Endodermal cell (in vitro differentiated cells): ENCODE results near the gene NKX6-2. TPM values are rescaled to one million over a fixed set of nuclear protein-coding genes. Genes with fewer than 3 reads are reported as not detected.
"Not testable (repeated sequence)": the region's sequence is repeated elsewhere in the genome, so short reads cannot be mapped to it uniquely, and the experiment has no call there.

Experiments used
- DNase-seq: peaks from one replicate; pipeline ENCODE4 v3.0.0-alpha.2; 2017
- H3K27ac ChIP-seq: 2 replicates; pipeline ENCODE4 v1.5.1; 2013; ENCODE audit warnings: mild to moderate bottlenecking, low read depth, low read length, moderate library complexity
- H3K27me3 ChIP-seq: 2 replicates; pipeline ENCODE4 v1.6.1; 2013; ENCODE audit warnings: mild to moderate bottlenecking, low read length, moderate library complexity; ENCODE audit not compliant: insufficient read depth, control insufficient read depth, poor library complexity, severe bottlenecking
- H3K36me3 ChIP-seq: 2 replicates; pipeline ENCODE4 v1.7.0; 2013; ENCODE audit warnings: mild to moderate bottlenecking, low read length, moderate library complexity; ENCODE audit not compliant: control insufficient read depth, insufficient read depth
- H3K4me1 ChIP-seq: one replicate; pipeline ENCODE4 v1.7.0; 2013; ENCODE audit warnings: low read length; ENCODE audit not compliant: control insufficient read depth, insufficient read depth
- H3K4me3 ChIP-seq: 2 replicates; pipeline ENCODE4 v1.5.1; 2013; ENCODE audit warnings: mild to moderate bottlenecking, low read length, moderate library complexity
- H3K9ac ChIP-seq: 2 replicates; pipeline ENCODE4 v1.6.1; 2013; ENCODE audit warnings: mild to moderate bottlenecking, low read length, moderate library complexity; ENCODE audit not compliant: poor library complexity, severe bottlenecking; ENCODE audit errors: extremely low read depth
- H3K9me3 ChIP-seq: 2 replicates; pipeline ENCODE4 v1.6.1; 2013; ENCODE audit warnings: mild to moderate bottlenecking, low read length, moderate library complexity; ENCODE audit not compliant: control insufficient read depth
- H3K27ac Mint-ChIP-seq: 2 replicates; pipeline ENCODE4 v1.8.0; 2020; ENCODE audit warnings: mixed read lengths
- H3K27me3 Mint-ChIP-seq: 2 replicates; pipeline ENCODE4 v1.8.0; 2021; ENCODE audit warnings: mild to moderate bottlenecking, mixed read lengths; ENCODE audit not compliant: insufficient read depth
- H3K36me3 Mint-ChIP-seq: 2 replicates; pipeline ENCODE4 v1.8.0; 2020; ENCODE audit warnings: low read depth, mixed read lengths
- H3K4me1 Mint-ChIP-seq: 2 replicates; pipeline ENCODE4 v1.8.0; 2020; ENCODE audit warnings: mixed read lengths
- H3K4me3 Mint-ChIP-seq: 2 replicates; pipeline ENCODE4 v1.8.0; 2020; ENCODE audit warnings: mild to moderate bottlenecking, moderate library complexity, mixed read lengths
- H3K9me3 Mint-ChIP-seq: 2 replicates; pipeline ENCODE4 v1.8.0; 2020; ENCODE audit warnings: mild to moderate bottlenecking, mixed read lengths
- WGBS, 2 experiments: methylation state at CpG; one replicate each; pipeline versions ENCODE4 v1.1.5 to v1.1.7; 2013; ENCODE audit warnings: missing lambda C conversion rate in 2 of 2, mixed read lengths in 1 of 2; ENCODE audit not compliant: insufficient coverage in 1 of 2, insufficient read length in 1 of 2; 5-methylcytosine and 5-hydroxymethylcytosine counted together
- total RNA-seq, 2 donors: library from RNA; stranded (reverse); fragmentation: NEBNext Ultra II Directional in 1 of 2; extraction: Animal tissue kit (Norgen Biotek cat#: 25700) in 1 of 2; gene quantifications; 2 replicates in 1 of 2; 3 replicates in 1 of 2; pipeline ENCODE4 v1.2.1, GENCODE V29; 2021
- TF ChIP-seq, protein P1 (sequence below): fragments of 200-600 bp; sonication (generic); conservative IDR thresholded peaks from 2 replicates; pipeline ENCODE4 v1.5.0; 2021; ENCODE audit warnings: antibody characterized with exemption, mild to moderate bottlenecking

The NKX6-2 gene
- total RNA-seq, 2 donors from 2014 or later, result 0.31 TPM; not detected in 1

GRCh38 chr10:132826524-132827422, 40.8 kb upstream of the NKX6-2 start:
- peaks cover 5% of the 10 kb centered on the region for H3K27me3 ChIP-seq
- Mint-ChIP-seq H3K27ac (no peak overlapping the region), H3K4me3 (no peak overlapping the region), H3K27me3 (no peaks in the 10 kb centered on the region), H3K4me1 (no peaks in the 10 kb centered on the region), H3K9me3 (peaks cover 19% of the 10 kb centered on the region), H3K36me3 (peaks cover 3% of the 10 kb centered on the region)
- H3K9ac ChIP-seq, result no peak overlapping the region
- 91 to 92% methylated on average over 23 to 32 of the region's 36 CpGs for WGBS, 2 experiments
- peaks cover 17% of the 10 kb centered on the region for H3K9me3 ChIP-seq
- H3K4me1 ChIP-seq, result no peaks in the 10 kb centered on the region
- no peaks in the 10 kb centered on the region for H3K36me3 ChIP-seq
- TF ChIP-seq, protein P1, sequence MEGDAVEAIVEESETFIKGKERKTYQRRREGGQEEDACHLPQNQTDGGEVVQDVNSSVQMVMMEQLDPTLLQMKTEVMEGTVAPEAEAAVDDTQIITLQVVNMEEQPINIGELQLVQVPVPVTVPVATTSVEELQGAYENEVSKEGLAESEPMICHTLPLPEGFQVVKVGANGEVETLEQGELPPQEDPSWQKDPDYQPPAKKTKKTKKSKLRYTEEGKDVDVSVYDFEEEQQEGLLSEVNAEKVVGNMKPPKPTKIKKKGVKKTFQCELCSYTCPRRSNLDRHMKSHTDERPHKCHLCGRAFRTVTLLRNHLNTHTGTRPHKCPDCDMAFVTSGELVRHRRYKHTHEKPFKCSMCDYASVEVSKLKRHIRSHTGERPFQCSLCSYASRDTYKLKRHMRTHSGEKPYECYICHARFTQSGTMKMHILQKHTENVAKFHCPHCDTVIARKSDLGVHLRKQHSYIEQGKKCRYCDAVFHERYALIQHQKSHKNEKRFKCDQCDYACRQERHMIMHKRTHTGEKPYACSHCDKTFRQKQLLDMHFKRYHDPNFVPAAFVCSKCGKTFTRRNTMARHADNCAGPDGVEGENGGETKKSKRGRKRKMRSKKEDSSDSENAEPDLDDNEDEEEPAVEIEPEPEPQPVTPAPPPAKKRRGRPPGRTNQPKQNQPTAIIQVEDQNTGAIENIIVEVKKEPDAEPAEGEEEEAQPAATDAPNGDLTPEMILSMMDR, result no peak
- DNase-seq, result no peak
- no peak overlapping the region for H3K27ac ChIP-seq
- H3K4me3 ChIP-seq, result no peak overlapping the region

DNA sequence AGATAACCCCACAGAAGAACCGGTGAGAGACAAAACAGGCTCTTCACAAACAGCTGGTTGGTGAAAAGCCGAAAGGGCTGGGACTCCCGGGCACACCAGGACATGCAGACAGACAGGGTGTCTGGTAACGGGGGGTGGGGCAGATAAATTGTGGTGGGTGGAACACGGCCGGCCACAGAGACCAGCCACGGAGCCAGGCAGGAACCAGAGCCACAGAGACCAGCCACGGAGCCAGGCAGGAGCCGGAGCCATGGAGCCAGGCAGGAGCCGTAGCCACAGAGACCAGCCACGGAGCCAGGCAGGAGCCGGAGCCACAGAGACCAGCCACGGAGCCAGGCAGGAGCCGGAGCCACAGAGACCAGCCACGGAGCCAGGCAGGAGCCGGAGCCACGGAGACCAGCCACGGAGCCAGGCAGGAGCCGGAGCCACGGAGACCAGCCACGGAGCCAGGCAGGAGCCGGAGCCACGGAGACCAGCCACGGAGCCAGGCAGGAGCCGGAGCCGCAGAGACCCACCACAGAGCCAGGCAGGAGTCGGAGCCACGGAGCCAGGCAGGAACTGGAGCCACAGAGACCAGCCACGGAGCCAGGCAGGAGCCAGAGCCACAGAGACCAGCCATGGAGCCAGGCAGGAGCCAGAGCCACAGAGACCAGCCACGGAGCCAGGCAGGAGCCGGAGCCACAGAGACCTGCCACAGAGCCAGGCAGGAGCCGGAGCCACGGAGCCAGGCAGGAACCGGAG, 40.0 kb upstream of the NKX6-2 start:
- peaks cover 19% of the 10 kb centered on the region for H3K9me3 Mint-ChIP-seq
- H3K27me3 ChIP-seq, H3K27ac ChIP-seq, H3K4me3 ChIP-seq, H3K4me3 Mint-ChIP-seq, H3K36me3 Mint-ChIP-seq, H3K4me1 Mint-ChIP-seq, H3K27ac Mint-ChIP-seq, H3K4me1 ChIP-seq, H3K9ac ChIP-seq, DNase-seq, H3K27me3 Mint-ChIP-seq, H3K36me3 ChIP-seq: not testable (repeated sequence)
- peaks cover 17% of the 10 kb centered on the region for H3K9me3 ChIP-seq
- 86 to 88% methylated on average over 22 to 34 of the region's 34 CpGs for WGBS, 2 experiments

- H3K9me3 ChIP-seq, result peaks cover 2% of the 10 kb centered on the region
- H3K36me3 Mint-ChIP-seq, result no peaks in the 10 kb centered on the region
- no peaks in the 10 kb centered on the region for H3K27me3 ChIP-seq
- peaks cover 2% of the 10 kb centered on the region for H3K9me3 Mint-ChIP-seq
- H3K27me3 Mint-ChIP-seq, result peaks cover 5% of the 10 kb centered on the region
- no peak overlapping the region for H3K4me3 Mint-ChIP-seq
- WGBS, 2 experiments, result 81 to 94% methylated on average over 7 to 13 of the region's 13 CpGs
- H3K4me1 ChIP-seq, result no peaks in the 10 kb centered on the region
- H3K9ac ChIP-seq, result no peak overlapping the region
- H3K4me1 Mint-ChIP-seq, result no peaks in the 10 kb centered on the region
- H3K27ac ChIP-seq, result no peak overlapping the region
- H3K27ac Mint-ChIP-seq, result no peak overlapping the region
- TF ChIP-seq, protein P1, result no peak
- no peak overlapping the region for H3K4me3 ChIP-seq
- peak; percentile 23 for DNase-seq
- no peaks in the 10 kb centered on the region for H3K36me3 ChIP-seq
Observed at GRCh38 chr10:132820056-132820455, 34.1 kb upstream of the NKX6-2 start.
